HFFc6 (cell line): ENCODE data around the gene LHFPL3. TPM values are rescaled to one million over a fixed set of nuclear protein-coding genes. Genes with fewer than 3 reads are reported as not detected.

ENCODE experiments used
- DNase-seq: peaks from one replicate; pipeline ENCODE4 v3.0.0-alpha.2; 2018
- H3K27ac Mint-ChIP-seq: 2 replicates; pipeline ENCODE4 v1.8.0; 2020; ENCODE audit warnings: mild to moderate bottlenecking, mixed read lengths
- H3K27me3 Mint-ChIP-seq: 2 replicates; pipeline ENCODE4 v1.8.0; 2021; ENCODE audit warnings: mild to moderate bottlenecking, moderate library complexity, mixed read lengths; ENCODE audit not compliant: insufficient read depth
- H3K36me3 Mint-ChIP-seq: 2 replicates; pipeline ENCODE4 v1.8.0; 2021; ENCODE audit warnings: low read depth, mixed read lengths
- H3K4me1 Mint-ChIP-seq: 2 replicates; pipeline ENCODE4 v1.8.0; 2020; ENCODE audit warnings: low read depth, mixed read lengths
- H3K4me3 Mint-ChIP-seq: 2 replicates; pipeline ENCODE4 v1.8.0; 2020; ENCODE audit warnings: mild to moderate bottlenecking, moderate library complexity, mixed read lengths
- H3K9me3 Mint-ChIP-seq: 2 replicates; pipeline ENCODE4 v1.8.0; 2020; ENCODE audit warnings: mild to moderate bottlenecking, mixed read lengths
- CTCF ChIP-seq: fragments of 200-600 bp; sonication (generic); IDR thresholded peaks from 2 replicates; pipeline ENCODE4 v1.5.0; 2021; ENCODE audit warnings: antibody characterized with exemption, mild to moderate bottlenecking
- total RNA-seq, 6 experiments: library from RNA; stranded (reverse); fragmentation: NEBNext Ultra II Directional; extraction: Animal tissue kit (Norgen Biotek cat#: 25700); gene quantifications; 2 replicates in 1 of 6; 3 replicates in 5 of 6; pipeline ENCODE4 v1.2.3, GENCODE V29; 2021

Gene LHFPL3
- total RNA-seq, 6 experiments from 2014 or later, result not detected

GRCh38 chr7:104653825-104654401 is 325.5 kb downstream of the LHFPL3 start:
- H3K27me3 Mint-ChIP-seq, result no peaks in the 10 kb centered on the region
- no peaks in the 10 kb centered on the region for H3K4me1 Mint-ChIP-seq
- no peak overlapping the region for H3K4me3 Mint-ChIP-seq
- H3K9me3 Mint-ChIP-seq, result peaks cover 39% of the 10 kb centered on the region
- no peaks in the 10 kb centered on the region for H3K36me3 Mint-ChIP-seq
- no peak overlapping the region for H3K27ac Mint-ChIP-seq
- DNase-seq, result no peak
- no peak for TF ChIP-seq CTCF

DNA sequence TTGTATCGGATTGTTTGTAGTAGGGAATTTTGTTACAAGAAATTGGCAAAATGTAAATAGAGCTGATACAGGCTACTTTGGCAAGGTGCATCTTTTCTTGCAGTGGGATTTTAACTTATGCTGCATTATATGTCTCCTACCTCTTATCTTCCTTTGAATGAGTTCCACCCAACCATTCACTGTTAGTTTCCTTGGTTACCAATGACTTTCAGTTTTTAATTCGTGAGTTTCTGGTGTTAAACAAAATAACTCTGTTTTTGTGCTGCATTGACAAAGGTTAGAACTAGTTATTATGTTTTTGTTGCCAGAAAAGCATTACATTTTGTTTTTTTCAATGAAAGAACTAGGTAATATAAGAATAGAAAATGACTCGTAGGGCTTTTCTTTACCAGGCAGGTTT is 327.2 kb downstream of the LHFPL3 start:
- TF ChIP-seq CTCF, result no peak
- Mint-ChIP-seq H3K9me3 (peaks cover 42% of the 10 kb centered on the region), H3K4me3 (no peak overlapping the region), H3K36me3 (no peaks in the 10 kb centered on the region), H3K27ac (no peak overlapping the region), H3K27me3 (no peaks in the 10 kb centered on the region), H3K4me1 (no peaks in the 10 kb centered on the region)
- DNase-seq, result no peak

DNA sequence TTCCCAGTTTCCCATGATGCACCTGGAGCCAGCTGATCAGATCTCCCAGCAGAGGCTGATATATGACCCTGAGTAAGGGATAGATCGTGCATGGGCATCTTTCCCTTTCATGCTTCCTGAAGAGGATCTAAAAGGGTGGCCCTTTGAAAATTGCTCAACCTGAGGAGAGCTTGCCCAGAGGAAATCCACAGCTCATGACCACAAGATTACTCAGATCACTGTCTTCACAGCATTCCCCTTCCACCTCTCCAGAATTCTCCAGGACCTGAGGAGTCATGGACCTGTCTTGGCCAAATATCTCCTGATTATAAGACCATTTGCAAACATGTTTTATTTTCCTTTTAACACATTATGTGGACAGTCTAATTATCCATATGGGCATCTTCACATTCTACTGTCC is 328.1 kb downstream of the LHFPL3 start:
- Mint-ChIP-seq H3K4me1 (no peaks in the 10 kb centered on the region), H3K27ac (no peak overlapping the region), H3K36me3 (no peaks in the 10 kb centered on the region), H3K27me3 (no peaks in the 10 kb centered on the region), H3K4me3 (no peak overlapping the region), H3K9me3 (peaks cover 47% of the 10 kb centered on the region)
- DNase-seq, result no peak
- no peak for TF ChIP-seq CTCF

DNA sequence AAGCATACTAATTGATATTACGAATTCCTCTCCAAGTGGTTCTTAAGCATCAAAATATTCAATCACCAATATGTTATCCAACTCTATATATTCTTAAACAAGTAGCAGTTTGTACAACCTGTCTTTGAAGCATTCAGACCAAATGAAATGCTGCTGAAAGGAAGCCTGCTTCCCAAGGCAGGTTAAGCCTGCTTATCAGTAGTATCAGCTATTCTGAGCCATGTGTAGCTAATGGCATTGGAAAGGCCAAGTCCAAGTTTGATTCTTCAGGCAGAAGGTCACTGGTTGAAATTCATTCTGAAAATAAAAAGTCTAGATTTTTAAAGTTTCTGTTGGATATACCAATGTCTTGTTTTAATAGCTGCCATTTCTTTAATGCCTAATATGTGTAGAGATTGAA is 328.7 kb downstream of the LHFPL3 start:
- Mint-ChIP-seq H3K36me3 (no peaks in the 10 kb centered on the region), H3K27ac (no peak overlapping the region), H3K9me3 (peaks cover 42% of the 10 kb centered on the region)

DNA sequence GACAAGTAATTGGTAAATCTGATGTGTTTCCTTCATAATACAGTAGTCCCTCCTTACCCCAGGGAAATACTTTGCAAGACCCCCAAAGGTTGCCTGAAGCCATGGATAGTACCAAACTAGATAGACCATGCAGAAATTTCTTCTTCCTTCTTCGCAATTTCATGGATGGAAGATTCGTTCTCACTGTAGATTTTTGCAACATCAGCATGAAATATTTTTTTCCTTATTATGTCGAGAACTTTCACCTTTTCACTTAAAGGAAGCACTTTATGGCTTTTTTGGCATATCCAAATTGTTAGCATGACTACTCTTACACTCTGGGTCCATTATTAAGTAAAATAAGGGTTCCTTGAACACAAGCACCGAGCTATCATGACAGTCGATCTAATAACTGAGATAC is 333.2 kb downstream of the LHFPL3 start:
- H3K4me3 Mint-ChIP-seq, result no peak overlapping the region
- peaks cover 31% of the 10 kb centered on the region for H3K9me3 Mint-ChIP-seq
- no peak for DNase-seq
- H3K27me3 Mint-ChIP-seq, result no peaks in the 10 kb centered on the region
- H3K36me3 Mint-ChIP-seq, result no peaks in the 10 kb centered on the region
- no peak for TF ChIP-seq CTCF
- H3K27ac Mint-ChIP-seq, result no peak overlapping the region
- no peaks in the 10 kb centered on the region for H3K4me1 Mint-ChIP-seq

More for the DNA sequence above, 328.7 kb downstream of the LHFPL3 start:
- DNase-seq, result no peak
- Mint-ChIP-seq H3K4me3 (no peak overlapping the region), H3K27me3 (no peaks in the 10 kb centered on the region), H3K4me1 (no peaks in the 10 kb centered on the region)
- TF ChIP-seq CTCF, result no peak

DNA sequence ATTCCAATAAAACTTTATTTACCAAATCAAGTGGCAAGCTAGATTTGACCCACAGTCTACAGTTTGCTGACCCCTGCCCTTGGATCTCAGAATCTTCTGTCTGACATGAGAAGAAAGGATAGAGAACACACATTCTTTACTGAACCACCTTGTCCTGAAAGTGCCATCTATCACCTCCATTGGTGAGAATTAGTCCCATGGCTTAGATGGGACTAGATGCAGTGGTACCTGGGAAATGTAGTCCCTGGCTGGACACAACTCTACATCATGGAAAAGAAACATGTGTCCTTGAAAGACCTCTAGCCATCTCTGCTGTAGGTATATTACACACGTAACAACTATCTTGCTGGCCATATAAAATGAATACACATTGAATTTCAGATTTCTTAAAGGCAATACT is 336.2 kb downstream of the LHFPL3 start:
- TF ChIP-seq CTCF, result no peak

More for the DNA sequence above, 336.2 kb downstream of the LHFPL3 start:
- no peak for DNase-seq
- H3K4me1 Mint-ChIP-seq, result no peaks in the 10 kb centered on the region
- no peak overlapping the region for H3K27ac Mint-ChIP-seq
- H3K4me3 Mint-ChIP-seq, result no peak overlapping the region
- H3K9me3 Mint-ChIP-seq, result peaks cover 24% of the 10 kb centered on the region
- H3K27me3 Mint-ChIP-seq, result no peaks in the 10 kb centered on the region
- H3K36me3 Mint-ChIP-seq, result no peaks in the 10 kb centered on the region
